Adipose tissue (tissue), 3 donors: ENCODE measurements around the gene CHAF1A. TPM values are rescaled to one million over a fixed set of nuclear protein-coding genes. Genes with fewer than 3 reads are reported as not detected.

Experiments used
- H3K27ac ChIP-seq: one replicate; pipeline ENCODE4 v1.5.1; 2013; ENCODE audit warnings: low read depth, low read length
- WGBS, 3 donors: extraction: QIAGEN DNeasy Blood & Tissue Kit; methylation state at CpG; one replicate each; pipeline ENCODE4 v1.1.7; 2013; 5-methylcytosine and 5-hydroxymethylcytosine counted together
- polyA plus RNA-seq, 3 donors: library from polyadenylated mRNA; stranded (reverse); fragments of 200-250 nt; gene quantifications; one replicate each; pipeline ENCODE4 v1.2.3, GENCODE V29; 2013
- donor health status: healthy with polysubstance abuse.
- donor health status: Bipolar disorder and iron deficiency.
- donor health status: healthy.

Gene CHAF1A
- polyA plus RNA-seq, 3 donors: 3.0 to 7.9 (median 7.4) TPM

DNA sequence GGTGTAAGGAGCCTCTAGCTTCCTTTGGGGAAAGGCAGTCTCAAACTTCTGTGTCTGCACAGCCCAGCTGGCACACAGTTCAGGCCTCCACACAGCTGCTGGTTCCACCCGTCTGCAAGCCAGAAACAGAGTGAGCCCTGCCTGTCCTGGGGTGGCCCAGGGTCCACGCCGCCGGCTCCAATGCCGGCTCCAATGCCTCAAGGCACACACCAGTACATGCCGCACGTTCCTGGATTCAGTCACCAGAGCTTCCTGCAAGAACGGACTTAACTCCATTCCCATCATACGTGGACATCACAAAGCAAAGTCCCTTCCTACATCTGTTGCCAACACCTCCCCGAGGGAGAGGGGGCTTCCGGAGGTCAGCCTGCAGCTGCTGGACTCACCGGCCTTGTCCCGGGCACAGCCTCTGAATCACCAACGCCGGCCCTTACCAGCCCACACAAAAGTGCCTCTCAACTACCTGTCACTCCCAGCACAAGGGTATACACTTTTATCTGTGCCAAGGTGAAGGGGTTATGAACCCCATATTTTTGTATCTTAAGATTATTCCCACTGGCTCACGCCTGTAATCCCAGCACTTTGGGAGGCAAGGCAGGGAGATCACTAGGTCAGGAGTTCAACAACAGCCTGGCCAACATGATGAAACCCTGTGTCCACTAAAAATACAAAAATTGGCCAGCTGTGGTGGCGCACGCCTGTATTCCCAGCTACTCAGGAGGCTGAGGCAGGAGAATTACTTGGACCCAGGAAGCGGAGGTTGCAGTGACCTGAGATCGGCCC, 10.5 kb upstream of the CHAF1A start:
- H3K27ac ChIP-seq: peak overlapping the region; percentile 43
- WGBS, 3 donors: 44 to 54% (median 49%) methylated on average over 20 of the region's 20 CpGs

DNA sequence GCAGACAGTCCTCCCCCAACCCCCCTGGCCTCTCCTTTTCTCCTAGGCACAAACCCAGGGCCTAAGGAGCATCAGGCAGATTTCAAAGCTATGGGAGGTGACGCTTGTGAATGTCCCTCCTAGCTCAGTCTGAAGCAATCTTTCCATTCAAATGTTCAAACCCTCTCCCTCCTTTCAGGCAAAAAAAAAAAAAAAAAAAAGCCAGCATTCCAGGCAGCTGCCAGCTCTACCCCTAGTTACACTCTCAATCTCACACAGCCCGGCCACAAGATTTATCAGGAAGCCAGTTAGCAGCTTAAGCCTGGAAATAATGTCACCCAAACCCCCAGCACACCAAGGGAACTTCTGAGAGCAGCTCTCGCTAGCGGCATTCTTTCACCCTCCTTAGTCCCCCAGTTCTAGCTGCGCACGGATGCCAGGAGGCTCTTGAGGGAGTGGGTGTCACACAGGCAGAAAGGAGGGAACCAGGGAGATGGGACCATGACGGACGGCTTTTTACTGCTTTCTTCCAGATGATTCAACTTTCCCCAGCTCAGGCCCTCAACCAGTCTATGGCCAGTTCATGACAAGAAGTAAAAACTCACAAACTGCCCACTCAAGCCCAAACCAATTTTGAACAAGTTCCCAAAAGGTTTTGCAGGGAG, 8.4 kb upstream of the CHAF1A start:
- 58 to 79% (median 67%) methylated on average over 8 of the region's 8 CpGs for WGBS, 3 donors
- H3K27ac ChIP-seq: peak overlapping the region; percentile 51

DNA sequence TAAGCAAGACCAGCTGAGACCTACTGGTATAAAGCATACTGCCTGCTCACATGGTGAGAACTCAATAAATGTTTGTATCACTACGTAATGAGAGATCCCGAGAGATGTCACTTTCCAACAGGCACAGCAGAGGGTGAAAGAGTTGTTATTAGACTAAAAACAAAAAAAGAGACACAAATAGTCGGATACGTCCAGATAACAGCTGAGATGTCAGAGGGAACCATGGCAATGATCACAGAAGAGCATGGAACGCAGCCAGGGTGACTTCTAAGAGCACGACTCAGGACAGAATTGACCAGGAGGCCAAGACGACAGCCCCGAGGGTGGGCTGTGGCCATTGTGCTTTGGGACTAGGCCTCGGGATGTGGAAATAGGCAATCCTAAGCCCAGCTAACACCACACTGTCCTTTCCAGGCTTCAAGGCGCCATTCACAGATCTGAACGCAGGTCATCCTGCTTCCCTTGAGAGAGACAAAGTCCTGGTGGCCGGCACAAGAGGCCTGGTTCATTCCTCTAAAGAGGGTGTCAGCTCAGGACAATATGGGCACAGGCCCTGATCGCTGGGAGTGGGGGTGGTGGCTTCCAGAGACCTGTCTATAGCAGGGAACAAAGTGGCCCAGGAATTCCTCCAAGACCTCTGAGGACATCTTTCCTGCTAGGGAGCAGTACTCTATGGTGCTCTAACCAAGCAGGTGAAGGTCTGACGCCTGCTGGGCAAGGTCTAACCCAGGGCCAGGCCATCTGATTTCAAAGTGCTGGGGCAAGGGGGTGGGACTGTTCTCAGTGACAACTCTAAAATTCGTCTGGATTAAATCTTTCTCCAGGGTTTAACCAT, 5.3 kb upstream of the CHAF1A start:
- no peak overlapping the region for H3K27ac ChIP-seq
- 59 to 75% (median 71%) methylated on average over 15 of the region's 15 CpGs for WGBS, 3 donors

DNA sequence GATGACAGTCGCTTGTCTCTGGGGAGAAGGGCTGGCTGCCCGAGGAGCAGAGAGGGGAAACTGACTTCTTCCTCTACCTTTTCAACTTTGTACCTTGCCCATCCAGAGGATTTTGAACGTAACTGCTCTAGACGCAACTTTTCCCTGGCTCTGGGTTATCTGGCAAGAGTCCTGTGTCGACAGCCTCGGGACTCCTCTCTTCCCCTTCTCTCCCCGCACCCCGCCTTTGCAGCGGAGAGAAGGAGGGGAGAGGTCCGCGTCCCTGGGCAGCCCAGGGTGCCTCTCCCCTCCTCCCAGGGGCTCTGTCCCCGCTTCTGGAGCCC, 2.7 kb upstream of the CHAF1A start:
- 0% methylated on average over 6 to 12 of the region's 12 CpGs for WGBS, 3 donors
- peak overlapping the region; percentile 89 for H3K27ac ChIP-seq

DNA sequence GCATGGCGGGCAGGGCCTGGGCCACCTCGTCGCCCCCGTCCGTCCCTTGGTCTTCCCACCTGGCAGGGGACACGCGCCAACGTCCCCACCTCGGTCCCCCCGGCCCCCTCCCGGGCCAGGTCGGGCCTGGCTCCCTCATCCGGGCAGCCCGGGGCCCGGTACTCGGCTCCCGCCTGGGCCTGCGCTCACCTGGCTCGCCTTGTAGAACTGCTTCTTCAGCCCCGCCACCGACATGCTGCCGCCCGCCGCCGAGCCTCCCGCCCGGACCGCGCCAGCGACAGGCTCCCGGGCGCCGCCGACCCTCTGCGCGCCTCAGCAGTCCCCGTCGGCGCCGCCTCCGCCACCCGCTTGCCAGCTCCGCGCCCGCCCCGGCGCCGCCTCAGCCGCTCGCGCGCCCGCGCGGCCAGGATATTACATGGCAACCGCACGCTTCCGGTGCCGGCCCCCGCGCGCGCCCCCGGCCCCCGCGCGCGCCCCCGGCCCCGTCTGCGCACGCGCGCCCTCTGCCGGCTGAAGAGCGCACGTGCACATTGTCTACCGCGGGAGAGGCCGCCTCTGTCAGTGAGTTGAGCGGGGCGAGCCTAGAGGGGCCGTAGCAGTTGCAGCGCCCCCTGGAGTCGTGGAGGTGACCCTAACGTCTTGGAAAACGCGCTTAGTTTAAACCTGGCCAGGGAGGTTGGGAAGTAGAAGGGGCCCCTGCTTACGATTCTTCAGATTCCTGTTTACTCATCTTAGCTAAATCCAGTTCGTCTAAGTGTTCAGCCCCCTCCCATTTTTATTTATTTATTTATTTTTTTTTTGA, 2.1 kb upstream of the CHAF1A start, which contains the start of gene SH3GL1:
Gene SH3GL1, minus strand, starts transcription at position 413 of the 802 bp plus-strand sequence. Its CDS starts 179 bp downstream, at position 234.
- WGBS, 3 donors: 1% methylated on average over 72 to 90 of the region's 90 CpGs
- H3K27ac ChIP-seq: peak within 1 kb of the TSS; percentile 89

DNA sequence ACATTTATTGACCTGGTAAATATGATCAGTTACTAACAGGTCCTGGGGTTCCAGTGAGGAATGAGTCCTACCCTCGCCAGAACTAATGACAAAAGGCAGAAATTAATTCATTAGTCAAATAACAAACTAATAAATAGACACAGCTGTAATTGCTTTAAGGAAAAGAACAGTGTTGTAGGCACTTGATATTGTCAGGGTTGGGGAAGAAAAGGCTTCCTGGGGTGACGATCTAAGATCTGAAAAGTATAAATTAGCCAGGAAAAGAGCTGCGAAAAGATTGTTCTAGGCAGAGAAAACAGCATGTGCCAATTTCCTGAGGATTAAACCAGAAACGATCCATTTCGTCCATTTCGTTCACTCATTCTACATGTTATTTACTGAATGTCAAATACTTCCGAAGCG, 670 bp upstream of the CHAF1A start:
- 0 to 1% (median 0%) methylated on average over 8 of the region's 8 CpGs for WGBS, 3 donors

DNA sequence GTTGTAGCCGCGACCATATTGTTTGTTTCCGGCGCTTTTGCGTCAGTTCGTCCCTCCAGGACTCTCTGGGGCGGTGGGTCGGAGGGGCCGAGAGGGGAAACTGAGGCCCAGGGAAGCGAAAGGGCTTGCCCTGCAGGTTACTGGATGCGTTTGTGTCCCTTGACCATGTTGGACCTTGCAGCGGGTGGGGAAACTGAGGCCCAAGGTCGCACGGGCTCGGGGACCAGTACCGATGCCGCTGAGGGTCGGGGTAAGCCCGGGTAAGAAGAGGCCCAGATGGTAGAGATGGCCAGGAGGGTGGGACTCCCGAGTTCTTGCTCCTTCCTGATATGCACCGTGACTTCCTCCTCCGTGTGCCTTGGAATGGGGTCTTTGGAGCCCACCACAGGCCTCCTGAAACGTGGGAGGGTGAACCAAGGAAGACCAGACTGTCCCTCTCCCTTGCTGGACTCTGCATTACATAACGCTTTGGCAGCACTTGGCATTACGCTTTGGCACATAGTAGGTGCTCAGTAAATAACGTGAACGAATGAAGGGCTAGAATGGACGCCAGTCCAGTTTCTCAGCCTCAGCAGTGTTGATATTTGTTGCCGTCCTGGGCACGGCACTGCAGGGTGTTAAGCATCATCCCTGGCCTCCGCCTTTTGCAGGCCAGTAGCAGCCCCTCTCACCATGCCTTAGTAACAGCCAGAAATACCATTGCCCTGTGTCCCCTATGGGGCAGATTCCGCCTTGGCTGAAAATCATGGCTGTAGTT, 743 bp downstream of the CHAF1A start:
- 11 to 13% (median 12%) methylated on average over 32 of the region's 32 CpGs for WGBS, 3 donors
- no peak overlapping the region for H3K27ac ChIP-seq

More for the DNA sequence above, 670 bp upstream of the CHAF1A start:
- H3K27ac ChIP-seq: no peak overlapping the region

DNA sequence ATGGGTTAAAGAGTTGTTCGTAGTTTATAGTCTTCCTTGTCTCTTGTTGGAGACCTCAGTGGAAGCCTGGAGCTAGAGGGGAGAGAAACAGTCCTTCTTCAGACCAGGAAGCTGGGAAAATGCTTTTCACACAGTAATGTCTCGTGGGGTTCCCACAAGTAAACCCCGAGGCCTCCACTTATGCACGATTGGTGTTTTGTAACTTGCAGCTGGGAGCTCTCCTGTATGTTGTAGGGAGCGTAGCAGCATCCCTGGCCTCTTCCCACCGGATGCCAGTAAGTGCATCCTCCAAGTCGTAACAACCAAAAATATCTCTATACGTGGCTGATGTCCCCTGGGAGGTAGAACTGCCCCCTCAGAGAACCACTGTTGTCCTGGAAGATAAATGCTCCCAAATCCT, 3.5 kb downstream of the CHAF1A start:
- 75 to 85% (median 79%) methylated on average over 8 of the region's 8 CpGs for WGBS, 3 donors
- H3K27ac ChIP-seq: no peak overlapping the region

DNA sequence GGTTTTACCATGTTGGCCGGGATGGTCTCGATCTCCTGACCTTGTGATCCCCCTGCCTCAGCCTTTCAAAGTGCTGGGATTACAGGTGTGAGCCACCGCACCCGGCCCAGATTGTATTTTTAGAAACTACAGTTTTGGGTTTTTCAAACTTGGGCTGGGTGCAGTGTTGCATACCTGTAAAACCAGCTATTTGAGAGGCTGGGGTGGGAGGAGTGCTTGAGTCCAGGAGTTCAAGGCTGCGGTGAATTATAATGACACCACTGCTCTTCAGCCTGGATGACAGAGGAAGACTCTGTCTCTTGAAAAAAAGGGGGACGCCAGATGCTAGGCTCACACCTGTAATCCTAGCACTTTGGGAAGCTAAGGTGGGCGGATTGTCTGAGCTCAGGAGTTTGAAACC, 4.2 kb downstream of the CHAF1A start:
- no peak overlapping the region for H3K27ac ChIP-seq
- WGBS, 3 donors: 92 to 97% (median 96%) methylated on average over 7 of the region's 7 CpGs

DNA sequence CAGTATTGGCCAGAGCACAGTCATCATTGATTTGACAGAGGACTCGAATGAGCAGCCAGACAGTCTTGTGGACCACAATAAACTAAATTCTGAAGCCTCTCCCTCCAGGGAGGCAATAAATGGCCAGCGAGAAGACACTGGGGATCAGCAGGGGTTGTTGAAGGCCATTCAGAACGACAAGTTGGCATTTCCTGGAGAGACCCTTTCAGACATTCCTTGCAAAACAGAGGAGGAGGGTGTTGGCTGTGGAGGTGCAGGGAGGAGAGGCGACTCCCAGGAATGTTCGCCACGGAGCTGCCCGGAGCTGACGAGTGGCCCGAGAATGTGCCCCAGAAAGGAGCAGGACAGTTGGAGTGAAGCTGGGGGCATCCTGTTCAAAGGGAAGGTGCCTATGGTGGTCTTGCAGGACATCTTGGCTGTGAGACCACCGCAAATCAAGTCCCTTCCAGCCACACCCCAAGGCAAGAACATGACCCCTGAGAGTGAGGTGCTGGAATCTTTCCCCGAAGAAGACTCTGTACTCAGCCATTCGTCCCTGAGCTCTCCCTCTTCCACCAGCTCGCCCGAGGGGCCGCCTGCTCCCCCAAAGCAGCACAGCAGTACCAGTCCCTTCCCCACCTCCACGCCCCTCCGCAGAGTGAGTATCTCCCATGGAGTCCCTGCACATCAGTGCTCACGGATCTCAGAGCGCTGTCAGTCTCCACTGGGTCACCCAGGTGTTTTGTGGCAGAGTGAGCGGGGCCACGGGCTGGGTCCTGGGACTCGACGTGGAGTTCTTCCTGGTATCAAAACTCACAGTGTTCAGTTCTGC, 6.9 kb downstream of the CHAF1A start:
- WGBS, 3 donors: 91 to 92% (median 92%) methylated on average over 23 of the region's 23 CpGs
- no peak overlapping the region for H3K27ac ChIP-seq

DNA sequence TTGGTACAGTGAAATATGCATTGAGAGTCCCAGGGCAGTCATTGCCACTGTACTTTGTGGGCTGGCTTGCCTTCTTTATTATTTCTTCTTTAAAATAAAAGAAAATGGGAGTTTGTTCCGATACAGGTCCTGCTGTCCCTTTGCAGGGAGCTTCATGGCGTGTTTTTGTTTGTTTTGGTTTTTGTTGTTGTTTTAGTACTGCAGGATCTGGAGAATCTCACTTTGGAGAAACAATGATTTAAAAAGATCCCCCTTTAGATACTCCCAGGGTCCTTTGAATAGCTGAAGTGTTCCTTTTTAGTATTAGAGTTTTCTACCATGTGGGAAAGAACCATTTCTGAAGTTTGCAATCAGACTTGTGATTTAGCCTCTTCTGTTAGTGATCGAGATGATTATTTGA, 11.1 kb downstream of the CHAF1A start:
- no peak overlapping the region for H3K27ac ChIP-seq
- WGBS, 3 donors: 93 to 97% (median 95%) methylated on average over 3 of the region's 3 CpGs

DNA sequence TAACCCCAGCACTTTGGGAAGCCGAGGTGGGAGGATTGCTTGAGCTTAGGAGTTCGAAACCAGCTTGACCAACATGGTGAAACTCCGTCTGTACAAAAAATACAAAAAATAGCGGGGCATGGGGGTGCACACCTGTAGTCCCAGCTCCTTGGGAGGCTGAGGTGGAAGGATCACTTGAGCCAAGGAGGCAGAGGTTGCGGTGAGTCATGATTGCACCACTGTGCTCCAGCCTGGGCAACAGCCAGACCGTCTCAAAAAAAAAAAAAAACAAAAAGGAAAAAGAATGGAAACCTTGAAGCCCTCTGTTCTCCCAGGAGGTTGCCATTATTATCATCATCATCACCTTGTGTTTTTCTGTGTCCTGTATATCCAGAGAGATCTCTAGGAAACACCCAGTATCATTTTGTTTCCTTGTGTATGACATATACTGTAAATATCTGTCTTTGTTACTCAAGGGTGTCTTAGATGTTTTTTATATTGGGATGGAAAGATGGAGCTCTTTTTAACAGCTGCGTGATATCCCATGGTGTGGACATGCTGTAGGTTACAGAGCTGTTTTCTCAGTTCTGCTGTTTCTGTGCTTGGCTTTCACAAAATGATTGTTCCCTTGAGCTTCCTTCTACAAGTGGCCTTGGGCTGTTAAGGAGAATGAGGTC, 11.8 kb downstream of the CHAF1A start:
- 83 to 86% (median 84%) methylated on average over 7 of the region's 7 CpGs for WGBS, 3 donors
- no peak overlapping the region for H3K27ac ChIP-seq

DNA sequence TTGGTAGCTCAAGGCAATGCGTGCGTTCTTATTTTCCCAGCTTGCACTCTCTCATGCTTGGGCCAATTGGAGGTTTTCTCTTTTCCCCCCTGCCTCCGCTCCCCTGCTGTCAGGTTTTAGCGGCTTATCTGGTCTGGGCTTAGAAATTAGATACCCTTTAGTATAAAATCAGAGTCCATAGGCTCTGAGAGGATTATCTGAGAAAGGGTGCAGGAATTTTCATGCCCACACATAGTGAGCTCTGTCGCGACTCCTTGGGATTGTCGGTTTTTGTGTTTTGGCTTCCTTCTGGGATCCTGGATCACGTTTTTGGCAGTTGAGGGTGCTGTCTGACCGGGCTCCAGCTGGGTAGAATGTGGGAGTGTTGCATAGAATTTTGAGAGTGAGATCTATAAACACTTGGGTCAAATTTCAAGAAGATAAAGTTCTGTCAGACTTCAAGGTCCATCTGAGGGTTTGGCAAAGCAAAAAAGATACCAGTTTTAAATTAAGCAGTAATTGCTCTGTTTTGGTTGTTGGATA, 12.4 kb downstream of the CHAF1A start:
- H3K27ac ChIP-seq: no peak overlapping the region
- 32 to 64% (median 59%) methylated on average over 9 of the region's 9 CpGs for WGBS, 3 donors

DNA sequence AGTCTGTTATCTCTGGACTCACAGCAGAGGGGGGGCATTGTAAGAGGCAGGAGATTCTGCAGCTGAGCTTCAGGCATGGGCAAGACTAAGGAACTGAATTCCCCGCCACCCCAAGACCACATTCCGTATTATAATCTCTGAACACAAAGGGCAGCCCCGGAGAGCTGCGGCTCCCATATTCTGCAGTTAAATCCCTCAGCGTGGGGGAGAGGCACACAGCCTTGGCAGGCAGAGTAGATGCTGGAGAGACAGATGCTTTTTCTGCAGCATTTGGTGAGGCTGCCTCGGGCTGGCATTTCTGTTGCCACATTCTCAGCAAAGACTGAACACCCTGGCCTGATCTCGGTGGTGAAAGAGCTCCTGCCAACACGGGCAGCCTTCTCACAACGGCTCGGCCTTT, 12.9 kb downstream of the CHAF1A start:
- no peak overlapping the region for H3K27ac ChIP-seq
- 65 to 71% (median 66%) methylated on average over 10 of the region's 10 CpGs for WGBS, 3 donors

DNA sequence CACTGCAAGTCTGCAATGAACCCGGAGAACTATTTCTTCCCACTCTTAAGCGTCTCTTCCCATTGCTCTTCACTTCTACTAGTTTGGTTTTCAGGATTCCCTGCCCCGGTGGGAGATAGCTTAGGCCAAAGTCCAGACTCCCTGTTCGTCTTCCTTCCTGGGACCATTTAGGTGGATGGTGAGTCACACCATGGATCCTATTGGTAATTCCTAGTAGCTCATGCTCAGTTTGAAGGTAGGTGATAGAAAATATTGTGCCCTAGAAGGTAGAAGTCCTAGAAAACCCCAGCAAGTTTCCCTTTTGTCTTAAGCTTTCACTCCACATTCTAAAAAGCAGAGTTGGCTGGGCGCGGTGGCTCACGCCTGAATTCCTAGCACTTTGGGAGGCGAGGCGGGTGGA, 13.8 kb downstream of the CHAF1A start:
- 93 to 94% (median 93%) methylated on average over 9 of the region's 9 CpGs for WGBS, 3 donors
- H3K27ac ChIP-seq: no peak overlapping the region

DNA sequence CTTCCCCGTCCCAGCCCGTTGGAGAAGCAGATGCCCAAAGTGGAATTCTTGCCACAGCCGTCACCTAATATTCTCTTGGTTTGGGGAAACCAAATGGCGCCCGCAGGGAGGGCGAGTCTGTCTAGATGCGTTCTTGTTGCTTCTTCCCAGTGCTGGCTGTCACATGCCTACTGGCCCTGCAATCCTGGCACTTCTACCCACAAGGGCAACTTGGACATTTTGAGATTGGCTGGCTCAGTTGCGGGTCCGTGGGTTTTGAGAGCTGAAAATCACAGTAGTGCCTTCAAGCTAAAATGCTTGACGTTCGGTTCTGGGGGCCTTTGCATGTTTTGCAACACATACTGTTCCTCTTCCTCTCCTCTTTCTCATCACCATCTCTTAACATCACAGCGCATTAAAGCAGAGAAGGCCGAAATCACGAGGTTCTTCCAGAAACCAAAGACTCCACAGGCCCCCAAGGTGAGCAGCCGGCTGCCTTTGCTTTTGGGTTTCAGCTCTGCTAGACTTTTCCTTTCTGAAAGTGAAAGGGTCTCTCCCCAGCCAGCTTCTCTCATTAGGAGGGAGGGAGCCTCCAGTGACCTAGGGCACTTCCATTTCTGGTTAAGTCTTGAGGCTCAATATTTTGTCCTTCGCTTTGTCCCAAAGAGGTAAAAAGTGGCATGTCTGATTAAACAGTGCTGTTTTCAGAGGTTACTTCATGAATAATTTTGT, 21.1 kb downstream of the CHAF1A start:
- H3K27ac ChIP-seq: no peak overlapping the region
- WGBS, 3 donors: 89 to 92% (median 92%) methylated on average over 16 of the region's 16 CpGs
